Head of caudate nucleus (tissue), 42 donors: ENCODE results near the gene PLA2G5.
A peak's percentile ranks its signal among the peaks of the same experiment; 100 is the strongest.
"Not testable (repeated sequence)": the region's sequence is repeated elsewhere in the genome, so short reads cannot be mapped to it uniquely, and the experiment has no call there.

Experiments used
- DNase-seq, 42 donors: peaks; one replicate each; pipeline versions ENCODE4 v3.0.0 to v3.0.0-alpha.2; 2020 to 2021; ENCODE audit warnings: mixed read lengths in 7 of 42
- intact Hi-C: fragments of 100-400 bp; cut with DNase I; formaldehyde crosslinking; loops from one replicate; pipeline ENCODE4 v1.15.0; 2022

PLA2G5 gene

GRCh38 chr1:20109223-20109856, 39.3 kb downstream of the PLA2G5 start:
- intact Hi-C loops = no loop called here

GRCh38 chr1:20110679-20111078, 40.7 kb downstream of the PLA2G5 start:
- peak in 9 of 42 donors; percentile 14 to 46 (median 18) for DNase-seq
- intact Hi-C loops = no loop called here

More at GRCh38 chr1:20109223-20109856, 39.3 kb downstream of the PLA2G5 start:
- DNase-seq = no peak

- intact Hi-C loops = no loop called here
- no peak for DNase-seq
Measured at GRCh38 chr1:20111452-20111851, 41.5 kb downstream of the PLA2G5 start.

- intact Hi-C loops = no loop called here
- DNase-seq = no peak
Measured at GRCh38 chr1:20112279-20113000, 42.4 kb downstream of the PLA2G5 start.

GRCh38 chr1:20114021-20114648, 44.1 kb downstream of the PLA2G5 start:
- intact Hi-C loops = no loop called here
- DNase-seq = no peak

- no peak for DNase-seq
- intact Hi-C loops = no loop called here
Measured at GRCh38 chr1:20115479-20115878, 45.5 kb downstream of the PLA2G5 start.

GRCh38 chr1:20115916-20116315, 45.9 kb downstream of the PLA2G5 start:
- intact Hi-C loops = no loop called here
- DNase-seq = no peak

- DNase-seq = no peak
- intact Hi-C loops = no loop called here
Measured at GRCh38 chr1:20117236-20117635, 47.2 kb downstream of the PLA2G5 start.

GRCh38 chr1:20119347-20119746, 49.4 kb downstream of the PLA2G5 start, which contains the start of gene PLA2G2D:
PLA2G2D (minus strand) TSS chr1:20119536; CDS start chr1:20119498, 38 bp downstream.
- peak in 1 of 42 donors; percentile 5 for DNase-seq

GRCh38 chr1:20120796-20121195, 50.8 kb downstream of the PLA2G5 start:
- intact Hi-C loops = no loop called here
- DNase-seq = peak in 1 of 42 donors; percentile 15

More at GRCh38 chr1:20119347-20119746, 49.4 kb downstream of the PLA2G5 start, which contains the start of gene PLA2G2D:
- intact Hi-C loops = no loop called here

- DNase-seq = peak in 1 of 42 donors; percentile 3
- intact Hi-C loops = no loop called here
Measured at GRCh38 chr1:20123722-20124455, 53.9 kb downstream of the PLA2G5 start.

- peak in 21 of 42 donors; percentile 12 to 72 (median 31) for DNase-seq
- intact Hi-C loops = no loop called here
Measured at GRCh38 chr1:20124456-20125057, 54.6 kb downstream of the PLA2G5 start.

- no peak for DNase-seq
- intact Hi-C loops = no loop called here
Measured at GRCh38 chr1:20125100-20125499, 55.1 kb downstream of the PLA2G5 start.

- peak in 1 of 42 donors; percentile 2 for DNase-seq
- intact Hi-C loops = no loop called here
Measured at GRCh38 chr1:20126041-20126805, 56.2 kb downstream of the PLA2G5 start.

- intact Hi-C loops = no loop called here
- DNase-seq = peak in 2 of 42 donors; percentile 10 to 12
Measured at GRCh38 chr1:20126806-20127440, 56.9 kb downstream of the PLA2G5 start.

GRCh38 chr1:20130518-20130917, 60.5 kb downstream of the PLA2G5 start:
- intact Hi-C loops = not testable (repeated sequence)

GRCh38 chr1:20134995-20135394, 65.0 kb downstream of the PLA2G5 start:
- intact Hi-C loops = no loop called here
- no peak for DNase-seq

More at GRCh38 chr1:20130518-20130917, 60.5 kb downstream of the PLA2G5 start:
- DNase-seq = peak in 1 of 42 donors; percentile 2

GRCh38 chr1:20136249-20136648, 66.3 kb downstream of the PLA2G5 start:
- intact Hi-C loops = no loop called here
- no peak for DNase-seq
